ENCODE measurements around the gene ZNHIT6.

The ZNHIT6 gene

DNA sequence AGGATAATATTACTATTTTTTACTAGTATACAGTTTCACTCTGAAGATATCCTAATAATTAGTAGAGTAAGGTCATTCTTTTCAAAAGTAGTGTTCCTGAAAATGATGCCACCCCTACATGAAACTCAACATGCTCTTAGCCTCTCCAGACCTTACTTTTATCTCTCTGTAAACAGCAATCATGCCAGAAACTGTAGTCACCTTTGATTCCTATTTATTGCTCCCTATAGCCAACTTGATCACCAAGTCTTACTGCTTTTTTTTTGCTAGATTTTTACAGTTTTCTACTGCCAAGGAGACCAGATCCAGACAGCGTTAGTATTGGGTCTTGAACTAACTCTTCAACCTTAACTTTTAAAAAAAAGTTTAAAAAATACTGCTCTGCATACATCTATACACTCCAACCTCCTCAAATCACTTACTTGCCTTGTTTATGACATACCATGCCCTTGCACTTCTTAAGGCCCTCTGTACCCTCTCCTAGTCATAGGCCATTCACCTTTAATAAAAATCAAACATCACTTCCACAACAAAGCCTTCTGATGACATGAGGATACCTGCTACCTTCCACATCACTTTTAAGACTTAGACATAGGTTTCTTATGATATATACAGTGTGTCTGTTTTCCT, 36.1 kb downstream of the ZNHIT6 start:
- H3K9me3 ChIP-seq (ENCODE audit: control insufficient read depth in 2 of 2, low read length in 2 of 2), result no peaks in the 10 kb centered on the region
- H3K9ac ChIP-seq (ENCODE audit: low read length in 2 of 2), result no peak overlapping the region
- no peaks in the 10 kb centered on the region for H3K27me3 ChIP-seq (ENCODE audit: control insufficient read depth in 1 of 2, insufficient read depth in 2 of 2, low read length in 2 of 2)
- H3K36me3 ChIP-seq (ENCODE audit: control insufficient read depth in 2 of 2, insufficient read depth in 2 of 2, low read length in 2 of 2), result peaks cover 5 to 11% of the 10 kb centered on the region in 2 donors
- H3K27ac ChIP-seq (ENCODE audit: low read length), result no peak overlapping the region
- H3K4me1 ChIP-seq (ENCODE audit: control insufficient read depth, insufficient read depth, low read length), result no peaks in the 10 kb centered on the region
- H3K4me3 ChIP-seq (ENCODE audit: low read length in 2 of 2), result no peak overlapping the region

DNA sequence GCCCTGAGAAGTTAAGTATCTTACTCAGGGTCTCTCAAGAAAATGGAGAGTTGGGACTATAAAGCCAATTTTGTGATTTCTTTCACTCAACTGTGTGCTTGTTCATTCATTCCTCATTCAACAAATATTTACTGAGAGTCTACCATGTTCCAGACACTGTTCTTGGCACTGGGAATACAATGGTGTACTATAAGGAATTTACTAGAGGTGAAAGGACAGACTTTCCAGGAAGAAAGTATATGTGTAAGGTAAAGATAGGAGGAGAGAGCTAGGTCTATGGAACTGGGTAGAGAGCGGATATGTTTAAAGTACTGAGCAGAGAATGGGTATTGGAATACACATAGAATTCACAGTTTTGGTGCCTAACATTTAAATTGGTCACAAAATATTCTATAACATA, 42.3 kb downstream of the ZNHIT6 start:
- no peak overlapping the region for H3K4me3 ChIP-seq (ENCODE audit: low read length in 2 of 2)
- H3K36me3 ChIP-seq (ENCODE audit: control insufficient read depth in 2 of 2, insufficient read depth in 2 of 2, low read length in 2 of 2), result peaks cover 0 to 3% of the 10 kb centered on the region in 2 donors
- no peak overlapping the region for H3K27ac ChIP-seq (ENCODE audit: low read length)
- no peaks in the 10 kb centered on the region for H3K4me1 ChIP-seq (ENCODE audit: control insufficient read depth, insufficient read depth, low read length)
- H3K9me3 ChIP-seq (ENCODE audit: control insufficient read depth in 2 of 2, low read length in 2 of 2), result no peaks in the 10 kb centered on the region
- H3K27me3 ChIP-seq (ENCODE audit: control insufficient read depth in 1 of 2, insufficient read depth in 2 of 2, low read length in 2 of 2), result no peaks in the 10 kb centered on the region
- H3K9ac ChIP-seq (ENCODE audit: low read length in 2 of 2), result no peak overlapping the region

DNA sequence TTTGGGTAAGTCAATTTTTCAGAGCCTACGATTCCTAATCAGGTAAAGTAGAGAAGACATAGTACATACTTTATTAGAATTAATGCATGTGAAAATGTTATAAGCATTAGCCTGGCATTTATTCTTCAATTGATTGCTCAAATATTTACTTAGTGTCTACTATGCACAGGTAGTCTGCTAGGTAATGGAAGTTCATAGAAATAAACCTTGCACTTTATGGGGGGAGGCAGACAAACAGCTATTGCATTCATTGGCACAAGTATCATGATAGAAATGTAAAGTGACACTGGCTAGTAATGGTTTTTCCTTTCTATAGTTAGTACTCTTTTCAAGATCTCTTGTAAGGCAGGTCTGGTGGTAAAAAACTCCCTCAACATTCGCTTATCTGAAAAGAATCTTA, 44.9 kb downstream of the ZNHIT6 start:
- Histone ChIP-seq H3K4me3 (ENCODE audit: low read length in 2 of 2) (no peak overlapping the region), H3K9me3 (ENCODE audit: control insufficient read depth in 2 of 2, low read length in 2 of 2) (no peaks in the 10 kb centered on the region), H3K36me3 (ENCODE audit: control insufficient read depth in 2 of 2, insufficient read depth in 2 of 2, low read length in 2 of 2) (no peaks in the 10 kb centered on the region), H3K27me3 (ENCODE audit: control insufficient read depth in 1 of 2, insufficient read depth in 2 of 2, low read length in 2 of 2) (no peaks in the 10 kb centered on the region), H3K27ac (ENCODE audit: low read length) (no peak overlapping the region), H3K4me1 (ENCODE audit: control insufficient read depth, insufficient read depth, low read length) (no peaks in the 10 kb centered on the region), H3K9ac (ENCODE audit: low read length in 2 of 2) (no peak overlapping the region)

DNA sequence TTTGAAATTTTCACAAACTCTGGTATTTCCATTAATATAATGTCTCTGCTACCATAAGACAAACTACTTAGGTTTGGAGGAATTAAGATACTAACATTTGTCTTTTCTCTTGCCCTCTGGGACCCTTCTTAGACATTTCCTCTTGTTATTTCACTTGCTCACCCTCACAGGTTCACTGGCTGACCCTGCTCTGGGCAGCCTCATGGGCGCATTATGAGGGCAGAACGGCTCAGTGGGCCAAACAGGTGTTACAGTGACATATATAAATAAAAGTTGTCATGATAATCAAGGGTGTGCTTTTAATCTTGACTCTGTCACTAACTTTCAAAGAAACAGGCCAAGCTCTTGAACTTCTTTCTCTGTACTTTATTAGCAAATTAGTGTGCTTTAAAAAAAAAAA, 46.5 kb downstream of the ZNHIT6 start:
- H3K4me3 ChIP-seq (ENCODE audit: low read length in 2 of 2), result no peak overlapping the region
- H3K9ac ChIP-seq (ENCODE audit: low read length in 2 of 2), result no peak overlapping the region
- H3K9me3 ChIP-seq (ENCODE audit: control insufficient read depth in 2 of 2, low read length in 2 of 2), result no peaks in the 10 kb centered on the region
- H3K4me1 ChIP-seq (ENCODE audit: control insufficient read depth, insufficient read depth, low read length), result no peaks in the 10 kb centered on the region
- H3K36me3 ChIP-seq (ENCODE audit: control insufficient read depth in 2 of 2, insufficient read depth in 2 of 2, low read length in 2 of 2), result no peaks in the 10 kb centered on the region
- H3K27me3 ChIP-seq (ENCODE audit: control insufficient read depth in 1 of 2, insufficient read depth in 2 of 2, low read length in 2 of 2), result no peaks in the 10 kb centered on the region
- H3K27ac ChIP-seq (ENCODE audit: low read length), result no peak overlapping the region

DNA sequence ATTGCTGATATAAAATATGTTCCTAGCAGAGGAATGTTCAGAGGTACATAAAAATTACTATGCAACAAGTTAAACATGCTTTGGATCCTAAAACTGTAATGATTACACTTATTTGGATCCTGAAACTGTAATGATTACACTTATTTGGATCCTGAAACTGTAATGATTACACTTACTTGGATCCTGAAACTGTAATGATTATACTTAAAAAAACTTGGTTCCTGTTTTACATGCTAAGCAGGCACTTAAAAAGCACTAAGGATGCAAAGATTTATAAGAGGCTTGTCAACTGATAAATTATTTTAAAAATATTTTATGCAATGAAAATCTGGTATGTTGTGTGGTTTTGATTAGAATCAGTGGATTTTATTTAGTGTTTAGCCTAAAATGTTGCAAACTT, 47.7 kb downstream of the ZNHIT6 start:
- Histone ChIP-seq H3K4me1 (ENCODE audit: control insufficient read depth, insufficient read depth, low read length) (no peaks in the 10 kb centered on the region), H3K36me3 (ENCODE audit: control insufficient read depth in 2 of 2, insufficient read depth in 2 of 2, low read length in 2 of 2) (no peaks in the 10 kb centered on the region), H3K4me3 (ENCODE audit: low read length in 2 of 2) (no peak overlapping the region), H3K27me3 (ENCODE audit: control insufficient read depth in 1 of 2, insufficient read depth in 2 of 2, low read length in 2 of 2) (no peaks in the 10 kb centered on the region), H3K27ac (ENCODE audit: low read length) (no peak overlapping the region), H3K9me3 (ENCODE audit: control insufficient read depth in 2 of 2, low read length in 2 of 2) (no peaks in the 10 kb centered on the region), H3K9ac (ENCODE audit: low read length in 2 of 2) (no peak overlapping the region)

DNA sequence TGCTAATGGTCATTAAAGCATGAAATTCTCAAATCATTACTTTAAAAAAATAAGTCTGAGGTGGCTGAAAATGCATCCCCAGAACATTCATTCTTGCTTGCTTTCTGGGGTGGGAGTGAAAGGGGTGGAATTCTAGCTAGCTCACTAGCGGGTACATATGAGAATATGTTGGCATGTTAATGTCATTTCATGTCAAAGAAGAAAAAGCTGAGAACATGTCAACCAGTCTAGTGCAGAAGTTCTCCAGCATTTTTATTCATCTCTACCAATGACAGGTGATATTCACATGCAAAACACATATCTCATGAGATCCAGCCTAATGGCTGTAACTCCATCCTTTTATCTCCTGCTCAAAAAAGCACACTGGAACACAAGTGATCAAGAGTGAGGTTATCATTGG, 49.1 kb downstream of the ZNHIT6 start:
- Histone ChIP-seq H3K9me3 (ENCODE audit: control insufficient read depth in 2 of 2, low read length in 2 of 2) (no peaks in the 10 kb centered on the region), H3K4me3 (ENCODE audit: low read length in 2 of 2) (no peak overlapping the region), H3K4me1 (ENCODE audit: control insufficient read depth, insufficient read depth, low read length) (no peaks in the 10 kb centered on the region), H3K27me3 (ENCODE audit: control insufficient read depth in 1 of 2, insufficient read depth in 2 of 2, low read length in 2 of 2) (no peaks in the 10 kb centered on the region), H3K36me3 (ENCODE audit: control insufficient read depth in 2 of 2, insufficient read depth in 2 of 2, low read length in 2 of 2) (no peaks in the 10 kb centered on the region), H3K9ac (ENCODE audit: low read length in 2 of 2) (no peak overlapping the region), H3K27ac (ENCODE audit: low read length) (no peak overlapping the region)

DNA sequence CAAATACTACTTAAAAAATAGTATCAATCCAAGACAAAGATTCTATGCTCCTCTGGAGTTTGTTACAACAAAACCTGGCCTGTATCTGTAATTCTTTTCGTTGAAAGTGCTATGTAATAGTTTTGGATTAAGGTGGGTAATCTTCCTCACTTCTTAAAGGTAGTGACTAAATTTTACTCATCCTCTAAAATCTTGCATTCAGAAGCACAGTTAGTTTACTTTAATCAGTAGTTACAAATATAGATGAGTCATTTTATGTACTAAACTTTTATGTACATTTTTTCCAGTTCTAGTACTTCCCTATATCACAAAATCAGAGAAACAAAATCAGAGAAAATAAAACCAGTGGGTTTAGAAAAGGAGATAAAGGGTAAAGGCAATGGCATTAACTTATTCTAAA, 51.3 kb downstream of the ZNHIT6 start:
- no peaks in the 10 kb centered on the region for H3K4me1 ChIP-seq (ENCODE audit: control insufficient read depth, insufficient read depth, low read length)

DNA sequence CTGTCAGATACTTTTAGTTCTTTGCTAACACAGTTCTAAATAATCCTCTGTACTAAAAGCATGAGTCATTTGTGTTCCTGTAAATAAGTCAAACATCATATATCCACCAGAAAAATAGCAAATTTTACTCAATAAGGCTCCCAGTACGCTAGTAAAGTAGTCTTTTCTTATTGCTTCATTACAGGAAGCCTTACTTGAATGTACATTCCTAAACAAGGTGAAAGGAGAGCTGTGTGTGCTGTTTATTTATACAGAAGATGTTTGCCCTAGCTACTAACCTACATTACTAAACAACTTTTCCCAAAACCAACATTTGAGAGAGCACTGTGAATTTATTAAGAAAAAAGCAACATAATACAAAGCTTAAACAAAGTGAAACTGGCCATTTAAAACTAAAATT, 52.0 kb downstream of the ZNHIT6 start:
- Histone ChIP-seq H3K4me3 (ENCODE audit: low read length in 2 of 2) (no peak overlapping the region), H3K27ac (ENCODE audit: low read length) (no peak overlapping the region), H3K36me3 (ENCODE audit: control insufficient read depth in 2 of 2, insufficient read depth in 2 of 2, low read length in 2 of 2) (peaks cover 0 to 12% of the 10 kb centered on the region in 2 donors), H3K9me3 (ENCODE audit: control insufficient read depth in 2 of 2, low read length in 2 of 2) (no peaks in the 10 kb centered on the region), H3K4me1 (ENCODE audit: control insufficient read depth, insufficient read depth, low read length) (no peaks in the 10 kb centered on the region), H3K9ac (ENCODE audit: low read length in 2 of 2) (no peak overlapping the region), H3K27me3 (ENCODE audit: control insufficient read depth in 1 of 2, insufficient read depth in 2 of 2, low read length in 2 of 2) (no peaks in the 10 kb centered on the region)

More for the DNA sequence above, 51.3 kb downstream of the ZNHIT6 start:
- Histone ChIP-seq H3K9me3 (ENCODE audit: control insufficient read depth in 2 of 2, low read length in 2 of 2) (no peaks in the 10 kb centered on the region), H3K36me3 (ENCODE audit: control insufficient read depth in 2 of 2, insufficient read depth in 2 of 2, low read length in 2 of 2) (peaks cover 0 to 12% of the 10 kb centered on the region in 2 donors), H3K4me3 (ENCODE audit: low read length in 2 of 2) (no peak overlapping the region), H3K9ac (ENCODE audit: low read length in 2 of 2) (no peak overlapping the region), H3K27ac (ENCODE audit: low read length) (no peak overlapping the region), H3K27me3 (ENCODE audit: control insufficient read depth in 1 of 2, insufficient read depth in 2 of 2, low read length in 2 of 2) (no peaks in the 10 kb centered on the region)

DNA sequence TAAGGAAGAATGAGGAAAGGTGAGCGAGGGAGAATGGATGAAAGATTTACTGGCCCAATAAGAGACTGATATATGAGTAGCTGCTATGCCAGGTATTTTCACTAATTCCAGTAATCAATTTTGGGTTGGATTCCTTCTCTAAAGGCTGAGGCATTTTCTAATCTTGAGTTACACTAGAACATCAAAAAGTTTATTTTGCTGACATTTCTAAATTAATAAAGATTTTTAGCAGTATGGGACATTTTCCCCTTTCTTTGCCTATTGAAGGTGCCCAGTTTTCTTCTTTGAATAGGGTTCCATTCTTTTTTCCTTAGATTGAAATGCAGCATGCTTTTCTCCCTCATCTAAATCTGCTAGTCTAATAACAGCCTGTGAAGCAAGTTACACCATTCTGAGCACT, 52.9 kb downstream of the ZNHIT6 start:
- H3K9ac ChIP-seq (ENCODE audit: low read length in 2 of 2), result no peak overlapping the region
- no peaks in the 10 kb centered on the region for H3K4me1 ChIP-seq (ENCODE audit: control insufficient read depth, insufficient read depth, low read length)
- no peaks in the 10 kb centered on the region for H3K9me3 ChIP-seq (ENCODE audit: control insufficient read depth in 2 of 2, low read length in 2 of 2)
- H3K27ac ChIP-seq (ENCODE audit: low read length), result no peak overlapping the region
- no peaks in the 10 kb centered on the region for H3K27me3 ChIP-seq (ENCODE audit: control insufficient read depth in 1 of 2, insufficient read depth in 2 of 2, low read length in 2 of 2)
- peaks cover 0 to 12% of the 10 kb centered on the region in 2 donors for H3K36me3 ChIP-seq (ENCODE audit: control insufficient read depth in 2 of 2, insufficient read depth in 2 of 2, low read length in 2 of 2)
- no peak overlapping the region for H3K4me3 ChIP-seq (ENCODE audit: low read length in 2 of 2)

DNA sequence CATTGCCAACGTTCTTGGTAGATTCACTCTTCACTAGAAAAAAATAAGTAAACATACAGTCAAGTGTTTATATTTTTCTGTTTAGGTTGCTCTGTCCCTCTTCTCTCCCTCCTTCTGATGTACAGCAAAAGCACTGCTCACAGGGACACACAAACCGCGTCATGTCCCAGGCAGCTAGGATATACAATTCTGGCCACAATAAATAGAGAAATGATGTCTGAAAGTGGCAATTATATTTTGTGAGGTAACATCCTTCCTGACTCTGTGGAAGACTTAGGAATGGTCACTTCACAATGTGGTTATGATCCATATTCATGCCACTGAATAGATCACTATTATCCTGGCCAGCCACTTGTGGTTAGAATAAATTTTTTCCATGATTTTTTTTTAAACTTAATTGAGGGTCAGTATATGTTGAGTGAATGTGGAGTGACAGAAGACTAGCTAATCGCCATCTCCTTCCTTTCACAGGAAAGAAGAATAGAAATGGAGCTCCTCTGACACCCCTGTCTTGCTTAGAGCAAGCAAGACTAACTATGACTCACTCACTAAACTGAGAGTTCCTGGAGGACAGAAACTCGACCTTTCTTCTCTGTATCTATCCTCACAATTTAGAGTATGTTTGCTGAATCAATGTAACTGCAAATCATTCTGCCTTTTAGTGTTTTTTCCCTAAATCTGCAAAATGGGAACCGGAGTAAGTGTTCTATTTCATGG, 54.0 kb downstream of the ZNHIT6 start:
- Histone ChIP-seq H3K9me3 (ENCODE audit: control insufficient read depth in 2 of 2, low read length in 2 of 2) (no peaks in the 10 kb centered on the region), H3K36me3 (ENCODE audit: control insufficient read depth in 2 of 2, insufficient read depth in 2 of 2, low read length in 2 of 2) (peaks cover 0 to 12% of the 10 kb centered on the region in 2 donors), H3K9ac (ENCODE audit: low read length in 2 of 2) (no peak overlapping the region), H3K4me3 (ENCODE audit: low read length in 2 of 2) (no peak overlapping the region), H3K27me3 (ENCODE audit: control insufficient read depth in 1 of 2, insufficient read depth in 2 of 2, low read length in 2 of 2) (no peaks in the 10 kb centered on the region), H3K4me1 (ENCODE audit: control insufficient read depth, insufficient read depth, low read length) (no peaks in the 10 kb centered on the region), H3K27ac (ENCODE audit: low read length) (no peak overlapping the region)

DNA sequence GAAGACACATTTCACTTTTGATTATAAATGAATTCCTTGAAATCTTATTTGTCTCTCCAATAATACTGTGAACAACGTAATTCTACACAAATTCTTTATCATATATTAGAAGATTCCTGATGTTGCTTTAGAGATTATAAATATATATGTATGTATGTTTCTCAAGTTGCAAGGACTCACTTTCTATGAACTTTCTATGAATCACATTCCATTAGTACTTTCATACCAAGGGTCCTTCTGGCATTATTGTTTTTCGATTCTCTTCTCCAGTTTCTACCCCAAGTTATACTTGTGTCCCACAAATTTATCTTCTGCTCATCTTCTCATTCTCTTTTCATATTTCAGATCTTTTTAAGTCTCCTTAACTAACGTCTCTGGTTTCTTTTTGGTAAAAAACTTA, 55.9 kb downstream of the ZNHIT6 start:
- H3K9ac ChIP-seq (ENCODE audit: low read length in 2 of 2), result no peak overlapping the region
- H3K27ac ChIP-seq (ENCODE audit: low read length), result no peak overlapping the region
- no peaks in the 10 kb centered on the region for H3K27me3 ChIP-seq (ENCODE audit: control insufficient read depth in 1 of 2, insufficient read depth in 2 of 2, low read length in 2 of 2)
- peaks cover 0 to 6% of the 10 kb centered on the region in 2 donors for H3K9me3 ChIP-seq (ENCODE audit: control insufficient read depth in 2 of 2, low read length in 2 of 2)
- no peak overlapping the region for H3K4me3 ChIP-seq (ENCODE audit: low read length in 2 of 2)
- H3K36me3 ChIP-seq (ENCODE audit: control insufficient read depth in 2 of 2, insufficient read depth in 2 of 2, low read length in 2 of 2), result peaks cover 0 to 12% of the 10 kb centered on the region in 2 donors
- H3K4me1 ChIP-seq (ENCODE audit: control insufficient read depth, insufficient read depth, low read length), result no peaks in the 10 kb centered on the region

Measured in stomach smooth muscle (tissue), 2 donors.